IMR-90 (cell line): ENCODE measurements around the gene GARS1. TPM values are rescaled to one million over a fixed set of nuclear protein-coding genes. Genes with fewer than 3 reads are reported as not detected.
"Not testable (repeated sequence)": the region's sequence is repeated elsewhere in the genome, so short reads cannot be mapped to it uniquely, and the experiment has no call there.

Experiments used
- ATAC-seq: fragments of 200-7000 bp; cut with Tn5 transposase; 2 replicates; pipeline ENCODE4 v1.9.1; 2020; ENCODE audit warnings: low read depth, mild to moderate bottlenecking, moderate library complexity
- BruUV-seq: library from RNA; stranded (reverse); fragments of 400-500 nt; replicated peaks from 2 replicates; lab custom pipeline; 2021; lab: Mats Ljungman, UMichigan
- CTCF ChIA-PET: fragments of 300-600 bp; formaldehyde crosslinking; extraction: SDS; loops from one replicate; lab custom pipeline; 2021; ENCODE audit warnings: antibody characterized with exemption; lab: Yijun Ruan, JAX
- POLR2A ChIA-PET: fragments of 300-600 bp; sonication (Branson Sonifier 250); formaldehyde crosslinking; loops from one replicate; lab custom pipeline; 2022; ENCODE audit warnings: antibody characterized with exemption; ENCODE audit not compliant: unreplicated experiment; lab: Charles Lee
- DNase-seq: peaks from one replicate; pipeline ENCODE4 v3.0.0; 2013
- H2AFZ ChIP-seq: replicated peaks from 2 replicates; pipeline ENCODE3; 2013; ENCODE audit warnings: low read length, mild to moderate bottlenecking; ENCODE audit not compliant: poor library complexity
- H2AK5ac ChIP-seq: 2 replicates; pipeline ENCODE4 v1.6.1; 2013; ENCODE audit warnings: low read depth, low read length, inconsistent platforms
- H2AK9ac ChIP-seq: replicated peaks from 2 replicates; pipeline ENCODE3; 2013; ENCODE audit warnings: mild to moderate bottlenecking, low read depth, low read length, moderate library complexity; ENCODE audit not compliant: poor library complexity
- H2BK120ac ChIP-seq: 2 replicates; pipeline ENCODE4 v1.6.1; 2013; ENCODE audit warnings: low read depth, low read length, inconsistent platforms
- H2BK15ac ChIP-seq: 3 replicates; pipeline ENCODE4 v1.6.1; 2013; ENCODE audit warnings: low read depth, low read length, inconsistent platforms
- H2BK20ac ChIP-seq: 2 replicates; pipeline ENCODE4 v1.6.1; 2013; ENCODE audit warnings: low read depth, mild to moderate bottlenecking, inconsistent platforms, low read length, moderate library complexity
- H2BK5ac ChIP-seq: 2 replicates; pipeline ENCODE4 v1.6.1; 2013; ENCODE audit warnings: mild to moderate bottlenecking, low read depth, low read length, inconsistent platforms; ENCODE audit not compliant: poor library complexity, severe bottlenecking
- H3K14ac ChIP-seq: replicated peaks from 2 replicates; pipeline ENCODE4 v1.6.1; 2013; ENCODE audit warnings: low read depth, low read length, inconsistent platforms
- H3K18ac ChIP-seq: 2 replicates; pipeline ENCODE4 v1.6.1; 2013; ENCODE audit warnings: low read depth, low read length, control low read depth
- H3K23ac ChIP-seq: 2 replicates; pipeline ENCODE4 v1.6.1; 2013; ENCODE audit warnings: low read depth, low read length, inconsistent platforms
- H3K27ac ChIP-seq: 2 replicates; pipeline ENCODE4 v1.5.1; 2013; ENCODE audit warnings: mild to moderate bottlenecking, control low read depth, low read length; ENCODE audit not compliant: insufficient read depth
- H3K27me3 ChIP-seq: 2 replicates; pipeline ENCODE4 v1.6.1; 2013; ENCODE audit warnings: low read length; ENCODE audit not compliant: control insufficient read depth, insufficient read depth
- H3K36me3 ChIP-seq: 2 replicates; pipeline ENCODE4 v1.6.1; 2013; ENCODE audit warnings: low read length, mixed read lengths; ENCODE audit not compliant: control insufficient read depth, insufficient read depth
- H3K4ac ChIP-seq: 2 replicates; pipeline ENCODE4 v1.6.1; 2013; ENCODE audit warnings: low read depth, low read length, inconsistent platforms
- H3K4me1 ChIP-seq: 2 replicates; pipeline ENCODE4 v1.6.1; 2013; ENCODE audit warnings: low read length, mixed read lengths; ENCODE audit not compliant: control insufficient read depth, insufficient read depth
- H3K4me2 ChIP-seq: 2 replicates; pipeline ENCODE4 v1.6.1; 2013; ENCODE audit warnings: low read depth, mild to moderate bottlenecking, control low read depth, low read length, moderate library complexity
- H3K4me3 ChIP-seq: 2 replicates; pipeline ENCODE4 v1.5.1; 2013; ENCODE audit warnings: low read depth, mild to moderate bottlenecking, control low read depth, low read length, moderate library complexity; ENCODE audit not compliant: insufficient read depth
- H3K56ac ChIP-seq: 2 replicates; pipeline ENCODE4 v1.6.1; 2013; ENCODE audit warnings: low read length, inconsistent platforms; ENCODE audit not compliant: insufficient read depth; ENCODE audit errors: extremely low read depth
- H3K79me1 ChIP-seq, 2 experiments: 2 replicates each; pipeline ENCODE4 v1.6.1; 2013; ENCODE audit warnings: low read length in 2 of 2, inconsistent platforms in 1 of 2, low read depth in 1 of 2
- H3K9ac ChIP-seq: 2 replicates; pipeline ENCODE4 v1.6.1; 2013; ENCODE audit warnings: low read depth, low read length, control low read depth
- H3K9me1 ChIP-seq: 2 replicates; pipeline ENCODE4 v1.6.1; 2013; ENCODE audit warnings: low read length, inconsistent platforms; ENCODE audit not compliant: insufficient read depth
- H3K9me3 ChIP-seq: 2 replicates; pipeline ENCODE4 v1.6.1; 2013; ENCODE audit warnings: low read length; ENCODE audit not compliant: control insufficient read depth, insufficient read depth
- H4K20me1 ChIP-seq: 2 replicates; pipeline ENCODE4 v1.6.1; 2013; ENCODE audit warnings: low read length, inconsistent platforms; ENCODE audit not compliant: insufficient read depth
- H4K5ac ChIP-seq: 2 replicates; pipeline ENCODE4 v1.6.1; 2013; ENCODE audit warnings: mild to moderate bottlenecking, low read depth, low read length, control low read depth
- H4K8ac ChIP-seq, 2 experiments: 2 replicates each; pipeline ENCODE4 v1.6.1; 2013; ENCODE audit warnings: low read depth in 2 of 2, low read length in 2 of 2, control low read depth in 1 of 2, inconsistent platforms in 1 of 2
- H4K91ac ChIP-seq: 2 replicates; pipeline ENCODE4 v1.6.1; 2013; ENCODE audit warnings: low read depth, low read length, inconsistent platforms; ENCODE audit not compliant: insufficient read depth
- CEBPB ChIP-seq: IDR thresholded peaks from 2 replicates; pipeline ENCODE4 v1.6.1; 2012; ENCODE audit warnings: low read depth, low read length, improper control_type of control experiment
- FOS ChIP-seq: fragments of 150-350 bp; IDR thresholded peaks from 2 replicates; pipeline ENCODE4 v1.6.1; 2016; ENCODE audit warnings: low read depth, low read length
- MAZ ChIP-seq: IDR thresholded peaks from 2 replicates; pipeline ENCODE4 v1.6.1; 2012; ENCODE audit warnings: low read depth, mild to moderate bottlenecking, low read length, improper control_type of control experiment, moderate library complexity, borderline replicate concordance
- WGBS, 2 experiments: methylation state at CpG; one replicate each; pipeline versions ENCODE4 v1.1.5 to v1.1.7; 2013; ENCODE audit warnings: missing lambda C conversion rate in 2 of 2; ENCODE audit not compliant: insufficient read length in 1 of 2; ENCODE audit errors: extremely low coverage in 2 of 2; 5-methylcytosine and 5-hydroxymethylcytosine counted together
- dilution Hi-C: fragments of 300-500 bp; cut with HindIII; formaldehyde crosslinking; loops from one replicate; pipeline ENCODE4 v1.14.3; 2018; ENCODE audit warnings: low sequenced_read_pairs; ENCODE audit not compliant: unreplicated experiment
- in situ Hi-C: fragments of 300-500 bp; cut with MboI; formaldehyde crosslinking; loops from 3 replicates; pipeline ENCODE4 v1.14.3; 2019; ENCODE audit warnings: low sequenced_read_pairs, inconsistent platforms, mixed read lengths
- intact Hi-C: fragments of 100-400 bp; cut with micrococcal nuclease; formaldehyde crosslinking; loops from 2 replicates; pipeline ENCODE4 v1.10.0; 2022
- polyA plus RNA-seq, 3 experiments: library from polyadenylated mRNA; depleted of rRNA; stranded (reverse); fragments of >200 nt; gene quantifications; 2 replicates each; pipeline ENCODE4 v1.2.3, GENCODE V29; 2012; ENCODE audit warnings: low replicate concordance in 1 of 3
- total RNA-seq: library from RNA; depleted of rRNA; stranded (reverse); fragments of >200 nt; gene quantifications from 2 replicates; pipeline ENCODE4 v1.2.3, GENCODE V29; 2012
- TF ChIP-seq, protein P1 (sequence below): conservative IDR thresholded peaks from 2 replicates; pipeline ENCODE4 v1.5.1; 2012; ENCODE audit warnings: mild to moderate bottlenecking, low read depth, low read length, improper control_type of control experiment

GARS1 gene
- total and polyA plus RNA-seq, 2 of the 4 experiments (the other 2 are of a cell fraction): 105 to 551 TPM

- Histone ChIP-seq H3K4me1 (no peaks in the 10 kb centered on the region), H3K9me3 (peaks cover 2% of the 10 kb centered on the region), H4K5ac (no peak overlapping the region), H4K20me1 (no peaks in the 10 kb centered on the region), H2BK120ac (no peak overlapping the region), H3K79me1 (peaks cover 11 to 29% of the 10 kb centered on the region in 2 experiments; a peak in 3 of 4 replicates), H3K9me1 (no peaks in the 10 kb centered on the region), H3K27ac (no peak overlapping the region), H3K36me3 (peaks cover 9% of the 10 kb centered on the region), H3K4ac (no peak overlapping the region), H2AFZ (no peak overlapping the region), H2BK15ac (no peak overlapping the region), H2BK20ac (no peak overlapping the region), H2BK5ac (no peak overlapping the region), H3K56ac (no peak overlapping the region), H4K91ac (no peak overlapping the region), H4K8ac (no peak overlapping the region), H3K9ac (no peak overlapping the region), H3K4me2 (no peak overlapping the region), H3K14ac (no peak overlapping the region), H3K23ac (no peak overlapping the region), H3K4me3 (no peak overlapping the region), H2AK5ac (no peak overlapping the region), H2AK9ac (no peak overlapping the region), H3K27me3 (no peaks in the 10 kb centered on the region), H3K18ac (no peak overlapping the region)
- dilution Hi-C loops (no loop called here), intact Hi-C loops (no loop called here), in situ Hi-C loops (no loop called here)
- no TSS peak for BruUV-seq
- POLR2A ChIA-PET: no interaction called here
- no CpG with 5 or more reads among the region's 3 CpGs for WGBS, 2 experiments
- TF ChIP-seq, protein P1, sequence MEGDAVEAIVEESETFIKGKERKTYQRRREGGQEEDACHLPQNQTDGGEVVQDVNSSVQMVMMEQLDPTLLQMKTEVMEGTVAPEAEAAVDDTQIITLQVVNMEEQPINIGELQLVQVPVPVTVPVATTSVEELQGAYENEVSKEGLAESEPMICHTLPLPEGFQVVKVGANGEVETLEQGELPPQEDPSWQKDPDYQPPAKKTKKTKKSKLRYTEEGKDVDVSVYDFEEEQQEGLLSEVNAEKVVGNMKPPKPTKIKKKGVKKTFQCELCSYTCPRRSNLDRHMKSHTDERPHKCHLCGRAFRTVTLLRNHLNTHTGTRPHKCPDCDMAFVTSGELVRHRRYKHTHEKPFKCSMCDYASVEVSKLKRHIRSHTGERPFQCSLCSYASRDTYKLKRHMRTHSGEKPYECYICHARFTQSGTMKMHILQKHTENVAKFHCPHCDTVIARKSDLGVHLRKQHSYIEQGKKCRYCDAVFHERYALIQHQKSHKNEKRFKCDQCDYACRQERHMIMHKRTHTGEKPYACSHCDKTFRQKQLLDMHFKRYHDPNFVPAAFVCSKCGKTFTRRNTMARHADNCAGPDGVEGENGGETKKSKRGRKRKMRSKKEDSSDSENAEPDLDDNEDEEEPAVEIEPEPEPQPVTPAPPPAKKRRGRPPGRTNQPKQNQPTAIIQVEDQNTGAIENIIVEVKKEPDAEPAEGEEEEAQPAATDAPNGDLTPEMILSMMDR: no peak
- TF ChIP-seq MAZ (no peak), CEBPB (peak; percentile 84), FOS (no peak)
- DNase-seq: peak; percentile 8
- CTCF ChIA-PET: no interaction called here
- peak; percentile 35 for ATAC-seq
These were observed 9.0 kb upstream of the GARS1 start for GRCh38 chr7:30585675-30586074.

DNA sequence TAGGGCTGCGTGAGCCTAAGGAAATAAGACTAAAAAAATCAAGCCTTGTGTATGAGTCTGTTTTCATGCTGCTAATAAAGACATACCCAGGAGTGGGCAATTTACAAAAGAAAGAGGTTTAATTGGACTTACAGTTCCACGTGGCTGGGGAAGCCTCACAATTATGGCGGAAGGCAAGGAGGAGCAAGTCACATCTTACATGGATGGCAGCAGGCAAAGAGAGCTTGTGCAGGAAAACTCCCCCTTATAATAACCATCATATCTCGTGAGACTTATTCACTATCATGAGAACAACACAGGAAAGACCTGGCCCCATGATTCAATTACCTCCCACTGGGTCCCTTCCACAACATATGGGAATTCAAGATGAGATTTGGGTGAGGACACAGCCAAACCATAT is 7.1 kb upstream of the GARS1 start:
- H3K56ac ChIP-seq, H3K14ac ChIP-seq, H2BK5ac ChIP-seq, CTCF ChIA-PET, H2AFZ ChIP-seq, H4K5ac ChIP-seq, ATAC-seq, H3K27ac ChIP-seq, POLR2A ChIA-PET, in situ Hi-C loops, H3K4me3 ChIP-seq, H3K4me2 ChIP-seq, DNase-seq, H3K4me1 ChIP-seq, H2AK5ac ChIP-seq, H3K9me1 ChIP-seq, H3K9me3 ChIP-seq, dilution Hi-C loops, H3K4ac ChIP-seq, H4K20me1 ChIP-seq, H4K8ac ChIP-seq, H2BK20ac ChIP-seq, H3K27me3 ChIP-seq, BruUV-seq, H3K36me3 ChIP-seq, H2AK9ac ChIP-seq, H3K23ac ChIP-seq, H3K18ac ChIP-seq, H2BK120ac ChIP-seq, H4K91ac ChIP-seq, intact Hi-C loops, H2BK15ac ChIP-seq, H3K9ac ChIP-seq: not testable (repeated sequence)
- WGBS, 2 experiments: no CpG with 5 or more reads among the region's 4 CpGs
- peaks cover 11 to 33% of the 10 kb centered on the region in 2 experiments; a peak in 3 of 4 replicates for H3K79me1 ChIP-seq
